GM18498 (cell line): ENCODE results near the gene TEX54.
"Not testable (repeated sequence)": the region's sequence is repeated elsewhere in the genome, so short reads cannot be mapped to it uniquely, and the experiment has no call there.

Experiments used
- ATAC-seq: cut with Tn5 transposase; IDR thresholded peaks from one replicate; pipeline ENCODE4 v1.9.1; 2021; ENCODE audit warnings: mild to moderate bottlenecking, moderate library complexity; ENCODE audit not compliant: unreplicated experiment

The TEX54 gene

GRCh38 chr11:62832336-62833234, at the start of gene TEX54:
TSS of gene TEX54 (minus strand) at chr11:62832841.
- ATAC-seq = no peak

GRCh38 chr11:62882431-62882749, 49.7 kb upstream of the TEX54 start:
- ATAC-seq = no peak

DNA sequence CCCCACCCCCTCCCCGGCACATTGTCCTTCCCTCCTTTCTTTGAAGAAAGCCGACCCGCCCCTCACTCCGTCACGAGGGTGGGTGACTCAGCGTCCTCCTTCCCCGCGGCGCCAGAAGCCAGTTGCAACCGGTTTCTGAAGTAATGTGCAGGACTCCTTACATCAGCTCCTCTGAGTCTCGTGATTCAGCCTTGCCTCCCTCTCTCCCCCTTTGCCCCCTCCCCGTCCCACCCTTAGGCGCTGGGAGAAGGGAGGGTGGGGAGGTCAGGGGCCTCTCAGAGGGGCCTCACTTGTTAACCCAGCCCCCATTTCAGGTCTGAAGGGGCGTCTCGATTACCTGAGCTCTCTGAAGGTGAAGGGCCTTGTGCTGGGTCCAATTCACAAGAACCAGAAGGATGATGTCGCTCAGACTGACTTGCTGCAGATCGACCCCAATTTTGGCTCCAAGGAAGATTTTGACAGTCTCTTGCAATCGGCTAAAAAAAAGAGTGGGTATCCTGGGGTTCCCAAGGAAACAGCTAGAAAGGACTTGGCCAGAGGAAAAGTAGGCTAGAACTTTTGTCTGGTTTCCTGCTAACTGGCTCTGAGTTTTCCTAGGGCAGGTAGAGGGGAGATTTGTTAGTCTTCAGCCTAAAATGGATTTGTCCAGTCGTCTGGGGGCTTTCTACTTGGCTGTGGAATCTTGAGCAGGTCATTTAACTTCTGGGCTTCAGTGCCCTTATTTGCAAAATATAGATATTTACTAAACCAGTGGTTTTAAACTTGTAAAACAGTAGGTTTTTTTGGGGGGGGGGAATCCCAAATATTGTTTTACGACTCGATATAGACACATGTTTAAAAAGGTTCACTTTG, 49.2 kb upstream of the TEX54 start:
- ATAC-seq = peak; percentile 49

DNA sequence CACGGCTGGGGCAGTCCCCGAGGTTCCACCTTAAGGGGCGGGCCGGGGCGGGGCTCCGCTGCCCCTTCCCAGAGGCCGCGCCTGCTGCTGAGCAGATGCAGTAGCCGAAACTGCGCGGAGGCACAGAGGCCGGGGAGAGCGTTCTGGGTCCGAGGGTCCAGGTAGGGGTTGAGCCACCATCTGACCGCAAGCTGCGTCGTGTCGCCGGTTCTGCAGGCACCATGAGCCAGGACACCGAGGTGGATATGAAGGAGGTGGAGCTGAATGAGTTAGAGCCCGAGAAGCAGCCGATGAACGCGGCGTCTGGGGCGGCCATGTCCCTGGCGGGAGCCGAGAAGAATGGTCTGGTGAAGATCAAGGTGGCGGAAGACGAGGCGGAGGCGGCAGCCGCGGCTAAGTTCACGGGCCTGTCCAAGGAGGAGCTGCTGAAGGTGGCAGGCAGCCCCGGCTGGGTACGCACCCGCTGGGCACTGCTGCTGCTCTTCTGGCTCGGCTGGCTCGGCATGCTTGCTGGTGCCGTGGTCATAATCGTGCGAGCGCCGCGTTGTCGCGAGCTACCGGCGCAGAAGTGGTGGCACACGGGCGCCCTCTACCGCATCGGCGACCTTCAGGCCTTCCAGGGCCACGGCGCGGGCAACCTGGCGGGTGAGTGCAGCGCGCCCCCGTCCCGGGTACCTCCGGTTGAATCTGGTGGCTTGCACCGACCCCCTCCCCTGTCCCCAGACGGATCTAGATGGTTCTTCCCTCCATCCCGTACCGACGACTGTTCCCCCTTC, 48.4 kb upstream of the TEX54 start, which contains the start of gene SLC3A2:
SLC3A2 (plus strand) TSS at position 94 of the 776 bp plus-strand sequence; CDS start at position 222, 128 bp downstream.
- ATAC-seq = peak; percentile 73

GRCh38 chr11:62880231-62880802, 47.7 kb upstream of the TEX54 start:
- peak; percentile 24 for ATAC-seq

GRCh38 chr11:62879235-62879978, 46.8 kb upstream of the TEX54 start:
- no peak for ATAC-seq

DNA sequence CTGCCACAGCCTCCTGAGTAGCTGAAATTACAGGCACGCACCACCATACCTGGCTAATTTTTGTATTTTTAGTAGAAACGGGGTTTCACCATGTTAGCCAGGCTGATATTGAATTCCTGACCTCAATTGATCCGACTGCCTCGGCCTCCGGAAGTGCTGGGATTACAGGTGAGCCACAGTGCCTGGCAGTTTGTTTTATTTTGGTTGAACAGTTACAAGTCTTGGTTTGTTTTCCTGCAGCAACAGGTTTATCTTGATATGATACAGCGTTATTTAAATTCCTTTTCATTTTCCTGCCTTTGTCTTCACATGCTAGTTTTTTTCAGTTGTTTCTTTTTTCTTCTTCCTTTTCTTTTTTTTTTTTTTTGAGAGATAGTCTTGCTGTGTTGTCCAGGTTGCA, 44.1 kb upstream of the TEX54 start:
- no peak for ATAC-seq

GRCh38 chr11:62875698-62876478, 43.2 kb upstream of the TEX54 start:
- no peak for ATAC-seq

- ATAC-seq = no peak
These were observed 42.2 kb upstream of the TEX54 start for GRCh38 chr11:62874851-62875250.

GRCh38 chr11:62865635-62866034, 33.0 kb upstream of the TEX54 start:
- ATAC-seq = no peak

DNA sequence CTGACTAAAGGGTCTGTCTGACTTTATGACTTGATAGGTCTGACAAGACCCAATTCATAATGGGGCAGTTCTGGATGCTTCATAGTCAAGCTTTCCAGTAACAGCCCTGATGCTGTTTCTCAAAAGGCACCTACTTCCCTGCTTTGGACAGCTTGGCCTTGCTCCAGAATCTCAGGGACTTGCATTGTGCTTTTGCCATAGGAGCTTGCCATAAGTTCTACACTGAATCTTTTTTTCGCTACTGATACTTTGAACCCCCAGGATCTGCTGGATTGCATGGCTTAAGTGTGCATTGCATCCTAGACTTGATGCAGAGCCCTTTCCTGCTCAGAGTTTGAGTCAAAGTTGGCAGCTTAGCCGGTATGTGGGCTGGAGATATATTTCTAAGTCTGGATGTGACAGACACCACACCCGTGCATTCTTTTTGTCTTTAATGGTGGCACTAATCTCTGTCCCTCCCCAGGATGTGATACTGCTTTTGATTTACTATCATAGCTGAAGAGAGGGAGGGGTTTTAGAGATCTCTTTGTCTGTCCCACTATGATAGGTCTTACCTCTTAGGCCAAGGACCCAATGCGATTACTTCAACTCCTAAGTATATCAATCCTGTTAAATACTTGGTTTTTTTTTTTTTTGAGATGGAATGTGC, 31.2 kb upstream of the TEX54 start:
- ATAC-seq = no peak

DNA sequence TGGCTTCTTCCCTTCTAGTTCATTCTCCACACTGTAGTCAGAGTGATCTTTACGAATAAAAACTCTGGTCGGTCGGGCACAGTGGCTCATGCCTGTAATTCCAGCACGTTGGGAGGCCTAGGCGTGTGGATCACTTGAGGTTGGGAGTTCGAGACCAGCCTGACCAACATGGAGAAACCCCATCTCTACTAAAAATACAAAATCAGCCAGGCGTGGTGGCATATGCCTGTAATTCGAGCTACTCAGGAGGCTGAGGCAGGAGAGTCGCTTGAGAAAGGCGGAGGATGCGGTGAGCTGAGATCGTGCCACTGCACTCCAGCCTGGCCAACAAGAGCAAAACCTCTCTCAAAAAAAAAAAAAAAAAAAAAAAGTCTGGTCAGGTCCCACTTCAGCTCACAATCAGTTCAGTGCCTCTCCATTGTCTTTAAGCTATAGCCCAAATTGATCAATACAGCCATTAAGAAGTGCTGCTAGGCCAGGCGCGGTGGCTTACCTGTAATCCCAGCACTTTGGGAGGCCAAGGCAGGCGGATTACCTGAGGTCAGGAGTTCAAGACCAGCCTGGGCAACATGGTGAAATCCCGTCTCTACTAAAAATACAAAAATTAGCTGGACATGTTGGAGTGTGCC, 29.0 kb upstream of the TEX54 start:
- not testable (repeated sequence) for ATAC-seq

- no peak for ATAC-seq
These were observed 28.4 kb upstream of the TEX54 start for GRCh38 chr11:62860835-62861563.

DNA sequence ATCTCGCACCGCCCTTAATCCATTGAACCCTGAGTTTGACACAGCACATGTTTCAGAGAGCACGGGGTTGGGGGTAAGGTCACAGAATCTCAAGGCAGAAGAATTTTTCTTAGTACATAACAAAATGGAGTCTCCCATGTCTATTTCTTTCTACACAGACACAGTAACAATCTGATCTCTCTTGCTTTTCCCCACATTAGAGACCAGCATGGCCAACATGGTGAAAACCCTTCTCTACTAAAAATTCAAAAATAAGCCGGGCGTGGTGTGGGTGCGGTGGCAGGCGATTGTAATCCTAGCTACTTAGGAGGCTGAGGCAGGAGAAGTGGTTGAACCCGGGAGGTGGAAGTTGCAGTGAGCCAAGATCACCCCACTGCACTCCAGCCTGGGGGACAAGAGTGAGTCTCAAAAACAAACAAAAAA, 26.7 kb upstream of the TEX54 start:
- ATAC-seq = not testable (repeated sequence)

GRCh38 chr11:62858201-62858600, 25.6 kb upstream of the TEX54 start:
- no peak for ATAC-seq

DNA sequence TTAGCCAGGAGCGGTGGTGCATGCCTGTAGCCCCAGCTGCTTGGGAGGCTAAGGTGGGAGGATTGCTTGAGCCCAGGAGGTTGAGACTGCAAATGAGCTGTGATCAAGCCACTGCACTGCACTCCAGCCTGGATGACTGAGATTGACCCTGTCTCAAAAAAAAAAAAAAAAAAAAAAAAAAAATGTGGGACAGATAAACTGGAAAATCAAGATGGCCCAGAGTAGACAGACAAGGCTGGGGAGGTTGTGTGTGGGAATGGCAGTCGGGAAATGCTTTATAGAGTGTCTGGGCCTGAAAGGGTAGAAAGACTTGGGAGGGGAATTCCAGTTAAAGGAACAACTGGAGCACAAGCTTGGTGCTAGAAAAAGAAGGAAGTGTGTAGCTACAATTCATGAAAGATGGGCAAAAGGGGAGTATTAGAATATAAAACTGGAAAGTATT, 24.9 kb upstream of the TEX54 start:
- ATAC-seq = no peak

DNA sequence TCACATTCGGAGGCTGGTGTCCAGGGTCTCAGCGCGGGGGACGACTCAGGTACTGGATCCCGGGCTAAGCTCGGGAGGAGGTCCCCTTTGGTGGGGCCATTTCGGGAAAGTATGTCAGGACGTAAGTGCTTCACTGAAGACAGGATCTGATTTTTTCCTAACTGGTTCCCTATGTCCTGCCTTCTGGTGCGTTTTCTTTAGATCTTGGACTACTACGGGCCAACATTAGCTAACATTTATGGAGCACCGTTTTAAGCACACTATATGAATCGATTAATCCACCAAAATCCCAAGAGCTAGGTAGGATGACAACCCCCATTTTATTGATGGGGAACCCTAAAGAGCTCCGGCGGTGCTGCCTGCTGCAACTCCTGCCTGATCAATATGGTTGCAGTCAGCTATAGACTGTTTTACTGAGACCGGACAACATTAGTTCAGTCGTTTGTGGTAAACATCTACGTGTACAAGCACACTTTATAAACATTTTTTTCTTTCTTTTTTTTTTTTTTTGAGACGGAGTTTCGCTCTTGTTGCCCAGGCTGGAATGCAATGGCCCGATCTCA, 23.8 kb upstream of the TEX54 start:
- ATAC-seq = no peak
